Ishikawa (cell line): ENCODE data around the gene ETV2.
A peak's percentile ranks its signal among the peaks of the same experiment; 100 is the strongest.

Experiments used
- CEBPB ChIP-seq: IDR thresholded peaks from 2 replicates; pipeline ENCODE4 v1.6.1; 2012
- CREB1 ChIP-seq: IDR thresholded peaks from 2 replicates; pipeline ENCODE4 v1.6.1; 2012; ENCODE audit warnings: low read depth
- EGR1 ChIP-seq: IDR thresholded peaks from 2 replicates; pipeline ENCODE4 v1.6.1; 2012
- EP300 ChIP-seq: IDR thresholded peaks from 2 replicates; pipeline ENCODE4 v1.6.1; 2012; ENCODE audit warnings: borderline replicate concordance
- FOXM1 ChIP-seq: IDR thresholded peaks from 2 replicates; pipeline ENCODE4 v1.6.1; 2012; ENCODE audit warnings: low read depth, borderline replicate concordance
- MAX ChIP-seq: IDR thresholded peaks from 2 replicates; pipeline ENCODE4 v1.6.1; 2012
- NFIC ChIP-seq: IDR thresholded peaks from 2 replicates; pipeline ENCODE4 v1.6.1; 2012
- RAD21 ChIP-seq: IDR thresholded peaks from 2 replicates; pipeline ENCODE4 v1.6.1; 2012; ENCODE audit warnings: low read depth
- REST ChIP-seq: IDR thresholded peaks from 2 replicates; pipeline ENCODE4 v1.6.1; 2012; ENCODE audit warnings: low read depth, mild to moderate bottlenecking
- TAF1 ChIP-seq: IDR thresholded peaks from 2 replicates; pipeline ENCODE4 v1.6.1; 2012; ENCODE audit warnings: low read depth, mild to moderate bottlenecking
- TCF12 ChIP-seq: IDR thresholded peaks from 2 replicates; pipeline ENCODE4 v1.6.1; 2012; ENCODE audit warnings: low read depth
- TEAD4 ChIP-seq: IDR thresholded peaks from 2 replicates; pipeline ENCODE4 v1.6.1; 2012
- USF1 ChIP-seq: IDR thresholded peaks from 2 replicates; pipeline ENCODE4 v1.6.1; 2012
- YY1 ChIP-seq: IDR thresholded peaks from 2 replicates; pipeline ENCODE4 v1.6.1; 2012; ENCODE audit warnings: low read depth
- ZBTB7A ChIP-seq: IDR thresholded peaks from 2 replicates; pipeline ENCODE4 v1.6.1; 2012; ENCODE audit warnings: low read depth

The ETV2 gene

GRCh38 chr19:35639863-35640262, 1.7 kb upstream of the ETV2 start:
- no peak for TF ChIP-seq TEAD4
- TF ChIP-seq NFIC = no peak
- no peak for TF ChIP-seq CEBPB
- no peak for TF ChIP-seq YY1
- no peak for TF ChIP-seq USF1
- no peak for TF ChIP-seq CREB1
- TF ChIP-seq MAX = no peak
- TF ChIP-seq FOXM1 = no peak
- TF ChIP-seq REST = no peak
- TF ChIP-seq EP300 = no peak

- TF ChIP-seq ZBTB7A (no peak), TCF12 (no peak), USF1 (no peak), REST (no peak), CREB1 (no peak), NFIC (no peak)
Measured at GRCh38 chr19:35642312-35642711, 767 bp downstream of the ETV2 start.

GRCh38 chr19:35642798-35643254, 1.3 kb downstream of the ETV2 start:
- TF ChIP-seq CREB1 = no peak
- TF ChIP-seq FOXM1 = no peak
- TF ChIP-seq YY1 = no peak
- TF ChIP-seq REST = no peak
- TF ChIP-seq EGR1 = no peak
- no peak for TF ChIP-seq USF1
- TF ChIP-seq ZBTB7A = no peak
- no peak for TF ChIP-seq TCF12
- no peak for TF ChIP-seq RAD21

- no peak; the same call in 1 of the 2 replicates for TF ChIP-seq TCF12
- no peak for TF ChIP-seq USF1
- no peak for TF ChIP-seq REST
- TF ChIP-seq YY1 = no peak
- peak; percentile 55; the same call in 1 of the 2 replicates for TF ChIP-seq EP300
- TF ChIP-seq FOXM1 = no peak
- TF ChIP-seq MAX = peak; percentile 95
- TF ChIP-seq TAF1 = peak; percentile 77
- no peak for TF ChIP-seq RAD21
- TF ChIP-seq ZBTB7A = no peak; the same call in 1 of the 2 replicates
- TF ChIP-seq NFIC = peak; percentile 40
- no peak for TF ChIP-seq EGR1
- TF ChIP-seq CREB1 = no peak; the same call in 1 of the 2 replicates
Measured at GRCh38 chr19:35643255-35644205, 2.0 kb downstream of the ETV2 start.
